ENCODE data around the gene MRPS34.

The MRPS34 gene

GRCh38 chr16:1772908-1773702, at the start of gene MRPS34:
MRPS34 (minus strand) TSS chr16:1773134; CDS start chr16:1773119, 15 bp downstream.
- peak; percentile 93 for DNase-seq
- Mint-ChIP-seq H3K4me1 (peaks cover 13% of the 10 kb centered on the region), H3K27me3 (ENCODE audit: low read depth, poor library complexity) (no peaks in the 10 kb centered on the region), H3K27ac (peak within 1 kb of the TSS; percentile 43), H3K9me3 (no peaks in the 10 kb centered on the region), H3K4me3 (peak within 1 kb of the TSS; percentile 96), H3K36me3 (ENCODE audit: low read depth) (no peaks in the 10 kb centered on the region)
- TF ChIP-seq CTCF (IDR thresholded peaks at IDR 0.05), result peak; percentile 87

- Mint-ChIP-seq H3K27ac (no peak overlapping the region), H3K4me1 (peaks cover 17% of the 10 kb centered on the region), H3K36me3 (ENCODE audit: low read depth) (no peaks in the 10 kb centered on the region), H3K4me3 (no peak overlapping the region), H3K9me3 (no peaks in the 10 kb centered on the region), H3K27me3 (ENCODE audit: low read depth, poor library complexity) (peaks cover 15% of the 10 kb centered on the region)
- no peak for TF ChIP-seq CTCF (IDR thresholded peaks at IDR 0.05)
- DNase-seq, result no peak
Measured at GRCh38 chr16:1821861-1822611, 49.1 kb upstream of the MRPS34 start.

- Mint-ChIP-seq H3K4me1 (peaks cover 17% of the 10 kb centered on the region), H3K27me3 (ENCODE audit: low read depth, poor library complexity) (peaks cover 14% of the 10 kb centered on the region), H3K36me3 (ENCODE audit: low read depth) (no peaks in the 10 kb centered on the region), H3K27ac (no peak overlapping the region), H3K4me3 (no peak overlapping the region), H3K9me3 (no peaks in the 10 kb centered on the region)
- no peak for TF ChIP-seq CTCF (IDR thresholded peaks at IDR 0.05)
- DNase-seq, result no peak
Measured at GRCh38 chr16:1820946-1821290, 48.0 kb upstream of the MRPS34 start.

GRCh38 chr16:1820096-1820945, 47.4 kb upstream of the MRPS34 start:
- H3K27ac Mint-ChIP-seq, result no peak overlapping the region
- no peak overlapping the region for H3K4me3 Mint-ChIP-seq
- DNase-seq, result no peak
- peaks cover 13% of the 10 kb centered on the region for H3K4me1 Mint-ChIP-seq
- no peaks in the 10 kb centered on the region for H3K9me3 Mint-ChIP-seq
- H3K27me3 Mint-ChIP-seq (ENCODE audit: low read depth, poor library complexity), result peaks cover 8% of the 10 kb centered on the region
- no peak for TF ChIP-seq CTCF (IDR thresholded peaks at IDR 0.05)
- peaks cover 4% of the 10 kb centered on the region for H3K36me3 Mint-ChIP-seq (ENCODE audit: low read depth)

GRCh38 chr16:1819611-1820010, 46.7 kb upstream of the MRPS34 start:
- Mint-ChIP-seq H3K36me3 (ENCODE audit: low read depth) (peaks cover 10% of the 10 kb centered on the region), H3K27ac (no peak overlapping the region), H3K4me3 (no peak overlapping the region), H3K4me1 (peaks cover 11% of the 10 kb centered on the region), H3K9me3 (no peaks in the 10 kb centered on the region), H3K27me3 (ENCODE audit: low read depth, poor library complexity) (peaks cover 5% of the 10 kb centered on the region)
- TF ChIP-seq CTCF (IDR thresholded peaks at IDR 0.05), result no peak
- DNase-seq, result no peak
